ENCODE results near the gene NDFIP2. TPM values are rescaled to one million over a fixed set of nuclear protein-coding genes. Genes with fewer than 3 reads are reported as not detected.

Gene NDFIP2
- polyA plus RNA-seq, 1 donor (not counting 4 experiments of a cell fraction or from before 2014, with no cell fraction given): 244 TPM

GRCh38 chr13:79516595-79516994 is 35.6 kb downstream of the NDFIP2 start:
- Histone ChIP-seq H3K4me1 (ENCODE audit: control insufficient read depth, extremely low read depth, insufficient read depth, low read length) (peaks cover 5% of the 10 kb centered on the region), H2AFZ (ENCODE audit: control insufficient read depth, low read length) (no peak overlapping the region), H3K27ac (ENCODE audit: control insufficient read depth, insufficient read depth, low read length) (no peak overlapping the region), H3K4me2 (ENCODE audit: control insufficient read depth, extremely low read depth, insufficient read depth, low read depth, low read length) (no peak overlapping the region), H3K4me3 (ENCODE audit: control insufficient read depth in 2 of 3, extremely low read depth in 1 of 3, insufficient read depth in 2 of 3, low read depth in 1 of 3, low read length in 3 of 3) (no peak overlapping the region), H3K27me3 (ENCODE audit: control insufficient read depth, extremely low read depth, insufficient read depth, low read length) (no peaks in the 10 kb centered on the region), H3K79me2 (ENCODE audit: control insufficient read depth, insufficient read depth, low read length) (peaks cover 92% of the 10 kb centered on the region), H3K9me1 (ENCODE audit: control insufficient read depth, extremely low read depth, insufficient read depth, low read length) (peaks cover 2% of the 10 kb centered on the region), H3K9me3 (ENCODE audit: control insufficient read depth, low read depth, low read length) (no peaks in the 10 kb centered on the region), H3K9ac (ENCODE audit: control insufficient read depth, extremely low read depth, insufficient read depth, low read length) (no peak overlapping the region), H4K20me1 (ENCODE audit: control insufficient read depth, extremely low read depth, insufficient read depth, low read length) (no peaks in the 10 kb centered on the region), H3K36me3 (ENCODE audit: control insufficient read depth in 2 of 2, extremely low read depth in 1 of 2, insufficient read depth in 2 of 2, low read length in 2 of 2) (peaks cover 0 to 2% of the 10 kb centered on the region in 2 experiments)
- TF ChIP-seq, protein P1, sequence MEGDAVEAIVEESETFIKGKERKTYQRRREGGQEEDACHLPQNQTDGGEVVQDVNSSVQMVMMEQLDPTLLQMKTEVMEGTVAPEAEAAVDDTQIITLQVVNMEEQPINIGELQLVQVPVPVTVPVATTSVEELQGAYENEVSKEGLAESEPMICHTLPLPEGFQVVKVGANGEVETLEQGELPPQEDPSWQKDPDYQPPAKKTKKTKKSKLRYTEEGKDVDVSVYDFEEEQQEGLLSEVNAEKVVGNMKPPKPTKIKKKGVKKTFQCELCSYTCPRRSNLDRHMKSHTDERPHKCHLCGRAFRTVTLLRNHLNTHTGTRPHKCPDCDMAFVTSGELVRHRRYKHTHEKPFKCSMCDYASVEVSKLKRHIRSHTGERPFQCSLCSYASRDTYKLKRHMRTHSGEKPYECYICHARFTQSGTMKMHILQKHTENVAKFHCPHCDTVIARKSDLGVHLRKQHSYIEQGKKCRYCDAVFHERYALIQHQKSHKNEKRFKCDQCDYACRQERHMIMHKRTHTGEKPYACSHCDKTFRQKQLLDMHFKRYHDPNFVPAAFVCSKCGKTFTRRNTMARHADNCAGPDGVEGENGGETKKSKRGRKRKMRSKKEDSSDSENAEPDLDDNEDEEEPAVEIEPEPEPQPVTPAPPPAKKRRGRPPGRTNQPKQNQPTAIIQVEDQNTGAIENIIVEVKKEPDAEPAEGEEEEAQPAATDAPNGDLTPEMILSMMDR (optimal IDR thresholded peaks at IDR 0.05 in 1 of 3, IDR thresholded peaks at IDR 0.05 in 1 of 3, conservative IDR thresholded peaks at IDR 0.05 in 1 of 3; ENCODE audit: extremely low read depth in 1 of 3, insufficient read depth in 2 of 3, low read length in 3 of 3): no peak
- TF ChIP-seq EZH2 (IDR thresholded peaks at IDR 0.05; ENCODE audit: low read length): no peak
- dilution Hi-C loops (cut with MboI; ENCODE audit: extremely low pct_ligation_motif_present, low sequenced_read_pairs): no loop called here
- DNase-seq (ENCODE audit: low read depth, low spot score) (no peak), FAIRE-seq (no peak)

GRCh38 chr13:79519255-79519654 is 38.3 kb downstream of the NDFIP2 start:
- Histone ChIP-seq H3K4me1 (ENCODE audit: control insufficient read depth, extremely low read depth, insufficient read depth, low read length) (peaks cover 6% of the 10 kb centered on the region), H3K36me3 (ENCODE audit: control insufficient read depth in 2 of 2, extremely low read depth in 1 of 2, insufficient read depth in 2 of 2, low read length in 2 of 2) (peaks cover 8 to 10% of the 10 kb centered on the region in 2 experiments), H3K4me3 (ENCODE audit: control insufficient read depth in 2 of 3, extremely low read depth in 1 of 3, insufficient read depth in 2 of 3, low read depth in 1 of 3, low read length in 3 of 3) (no peak overlapping the region), H3K9me3 (ENCODE audit: control insufficient read depth, low read depth, low read length) (no peaks in the 10 kb centered on the region), H3K27ac (ENCODE audit: control insufficient read depth, insufficient read depth, low read length) (peak overlapping the region; percentile 22), H3K79me2 (ENCODE audit: control insufficient read depth, insufficient read depth, low read length) (peaks cover 82% of the 10 kb centered on the region), H3K27me3 (ENCODE audit: control insufficient read depth, extremely low read depth, insufficient read depth, low read length) (no peaks in the 10 kb centered on the region), H2AFZ (ENCODE audit: control insufficient read depth, low read length) (no peak overlapping the region), H3K9me1 (ENCODE audit: control insufficient read depth, extremely low read depth, insufficient read depth, low read length) (no peaks in the 10 kb centered on the region), H4K20me1 (ENCODE audit: control insufficient read depth, extremely low read depth, insufficient read depth, low read length) (no peaks in the 10 kb centered on the region), H3K4me2 (ENCODE audit: control insufficient read depth, extremely low read depth, insufficient read depth, low read depth, low read length) (peak overlapping the region; percentile 8), H3K9ac (ENCODE audit: control insufficient read depth, extremely low read depth, insufficient read depth, low read length) (no peak overlapping the region)
- DNase-seq (ENCODE audit: low read depth, low spot score) (no peak), FAIRE-seq (no peak)
- TF ChIP-seq EZH2 (IDR thresholded peaks at IDR 0.05; ENCODE audit: low read length): no peak
- TF ChIP-seq, protein P1 (optimal IDR thresholded peaks at IDR 0.05 in 1 of 3, IDR thresholded peaks at IDR 0.05 in 1 of 3, conservative IDR thresholded peaks at IDR 0.05 in 1 of 3; ENCODE audit: extremely low read depth in 1 of 3, insufficient read depth in 2 of 3, low read length in 3 of 3): no peak
- dilution Hi-C loops (cut with MboI; ENCODE audit: extremely low pct_ligation_motif_present, low sequenced_read_pairs): no loop called here
